K562 (cell line): ENCODE results near the gene NUP214.

ENCODE experiments used
- CHD2 ChIP-seq: IDR thresholded peaks from 2 replicates; pipeline ENCODE4 v1.6.1; 2011; ENCODE audit warnings: low read depth, low read length
- CREB1 ChIP-seq, 2 experiments: sonication (generic) in 1 of 2; formaldehyde crosslinking in 1 of 2; IDR thresholded peaks; 2 replicates each; pipeline versions ENCODE4 v1.6.1 to v1.8.0; 2012 to 2022; ENCODE audit warnings: inconsistent platforms in 1 of 2, mild to moderate bottlenecking in 1 of 2, missing genetic modification reagents in 1 of 2, moderate library complexity in 1 of 2
- GABPA ChIP-seq: fragments of 200-800 bp; sonication (Bioruptor generic); conservative IDR thresholded peaks from 2 replicates; pipeline ENCODE4 v1.6.1; 2016; ENCODE audit warnings: low read depth, missing genetic modification characterization, missing compliant biosample characterization
- POLR2G ChIP-seq: fragments of 200-400 bp; formaldehyde crosslinking; IDR thresholded peaks from 2 replicates; pipeline ENCODE4 v1.6.1; 2017; ENCODE audit warnings: low read depth, mild to moderate bottlenecking, antibody characterized with exemption, low read length, moderate library complexity
- TCF7L2 ChIP-seq: fragments of 150-350 bp; IDR thresholded peaks from 2 replicates; pipeline ENCODE4 v1.6.1; 2016; ENCODE audit warnings: low read depth, mild to moderate bottlenecking, low read length, moderate library complexity

GRCh38 chr9:131111854-131112311 is 13.5 kb upstream of the NUP214 start:
- TF ChIP-seq CREB1 (IDR thresholded peaks at IDR 0.05) (no peak), CREB1 (CRISPR knock-in tag; IDR thresholded peaks at IDR 0.05) (no peak), GABPA (tag) (no peak), TCF7L2 (no peak), CHD2 (no peak), POLR2G (no peak)
